ENCODE measurements around the gene ZNF410.

- TF ChIP-seq CTCF (IDR thresholded peaks at IDR 0.05; ENCODE audit: poor library complexity, severe bottlenecking) (no peak), EZH2 (IDR thresholded peaks at IDR 0.05; ENCODE audit: borderline replicate concordance, insufficient read depth, low read length, poor library complexity, severe bottlenecking) (no peak), POLR2AphosphoS5 (IDR thresholded peaks at IDR 0.05) (no peak), SMC3 (conservative IDR thresholded peaks at IDR 0.05; ENCODE audit: poor library complexity) (no peak), RAD21 (conservative IDR thresholded peaks at IDR 0.05) (no peak)
- TF ChIP-seq, protein P1, sequence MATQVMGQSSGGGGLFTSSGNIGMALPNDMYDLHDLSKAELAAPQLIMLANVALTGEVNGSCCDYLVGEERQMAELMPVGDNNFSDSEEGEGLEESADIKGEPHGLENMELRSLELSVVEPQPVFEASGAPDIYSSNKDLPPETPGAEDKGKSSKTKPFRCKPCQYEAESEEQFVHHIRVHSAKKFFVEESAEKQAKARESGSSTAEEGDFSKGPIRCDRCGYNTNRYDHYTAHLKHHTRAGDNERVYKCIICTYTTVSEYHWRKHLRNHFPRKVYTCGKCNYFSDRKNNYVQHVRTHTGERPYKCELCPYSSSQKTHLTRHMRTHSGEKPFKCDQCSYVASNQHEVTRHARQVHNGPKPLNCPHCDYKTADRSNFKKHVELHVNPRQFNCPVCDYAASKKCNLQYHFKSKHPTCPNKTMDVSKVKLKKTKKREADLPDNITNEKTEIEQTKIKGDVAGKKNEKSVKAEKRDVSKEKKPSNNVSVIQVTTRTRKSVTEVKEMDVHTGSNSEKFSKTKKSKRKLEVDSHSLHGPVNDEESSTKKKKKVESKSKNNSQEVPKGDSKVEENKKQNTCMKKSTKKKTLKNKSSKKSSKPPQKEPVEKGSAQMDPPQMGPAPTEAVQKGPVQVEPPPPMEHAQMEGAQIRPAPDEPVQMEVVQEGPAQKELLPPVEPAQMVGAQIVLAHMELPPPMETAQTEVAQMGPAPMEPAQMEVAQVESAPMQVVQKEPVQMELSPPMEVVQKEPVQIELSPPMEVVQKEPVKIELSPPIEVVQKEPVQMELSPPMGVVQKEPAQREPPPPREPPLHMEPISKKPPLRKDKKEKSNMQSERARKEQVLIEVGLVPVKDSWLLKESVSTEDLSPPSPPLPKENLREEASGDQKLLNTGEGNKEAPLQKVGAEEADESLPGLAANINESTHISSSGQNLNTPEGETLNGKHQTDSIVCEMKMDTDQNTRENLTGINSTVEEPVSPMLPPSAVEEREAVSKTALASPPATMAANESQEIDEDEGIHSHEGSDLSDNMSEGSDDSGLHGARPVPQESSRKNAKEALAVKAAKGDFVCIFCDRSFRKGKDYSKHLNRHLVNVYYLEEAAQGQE (IDR thresholded peaks at IDR 0.05; ENCODE audit: borderline replicate concordance) = no peak
Measured at GRCh38 chr14:73942180-73942579, 55.5 kb downstream of the ZNF410 start.

Data from neural cell (in vitro differentiated cells).